ENCODE measurements around the gene CACNA2D4. TPM values are rescaled to one million over a fixed set of nuclear protein-coding genes. Genes with fewer than 3 reads are reported as not detected.

CACNA2D4 gene
- total and polyA plus RNA-seq, 8 donors, result 1.5 to 6.5 (median 1.9) TPM

DNA sequence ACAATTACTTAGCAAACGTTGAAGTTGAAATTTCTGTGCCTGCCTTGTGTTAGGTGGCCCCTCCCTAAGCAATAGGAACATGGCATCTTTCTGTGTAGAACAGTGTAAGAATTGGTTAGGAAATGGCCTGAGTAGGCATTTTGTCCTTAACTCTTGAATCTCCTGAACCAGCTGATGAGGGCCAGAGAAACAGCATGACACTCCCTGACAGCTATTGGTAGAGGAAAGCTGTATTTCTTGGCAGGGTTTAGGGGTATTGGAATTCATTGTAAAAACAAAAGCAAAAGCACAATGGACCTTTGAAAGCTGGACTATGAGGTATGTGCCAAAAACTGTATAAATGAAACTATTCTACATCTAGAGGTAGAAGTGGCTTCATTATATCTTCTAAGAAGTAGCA lies 138.7 kb downstream of the CACNA2D4 start:
- Histone ChIP-seq H3K36me3 (peaks cover 0 to 37% of the 10 kb centered on the region in 2 donors), H3K4me1 (peaks cover 0 to 44% of the 10 kb centered on the region in 2 donors), H3K27ac (peak overlapping the region in 1 of 2 donors; percentile 13), H3K4me3 (no peak overlapping the region), H3K27me3 (no peaks in the 10 kb centered on the region), H3K9me3 (no peaks in the 10 kb centered on the region)
- TF ChIP-seq, protein P1, sequence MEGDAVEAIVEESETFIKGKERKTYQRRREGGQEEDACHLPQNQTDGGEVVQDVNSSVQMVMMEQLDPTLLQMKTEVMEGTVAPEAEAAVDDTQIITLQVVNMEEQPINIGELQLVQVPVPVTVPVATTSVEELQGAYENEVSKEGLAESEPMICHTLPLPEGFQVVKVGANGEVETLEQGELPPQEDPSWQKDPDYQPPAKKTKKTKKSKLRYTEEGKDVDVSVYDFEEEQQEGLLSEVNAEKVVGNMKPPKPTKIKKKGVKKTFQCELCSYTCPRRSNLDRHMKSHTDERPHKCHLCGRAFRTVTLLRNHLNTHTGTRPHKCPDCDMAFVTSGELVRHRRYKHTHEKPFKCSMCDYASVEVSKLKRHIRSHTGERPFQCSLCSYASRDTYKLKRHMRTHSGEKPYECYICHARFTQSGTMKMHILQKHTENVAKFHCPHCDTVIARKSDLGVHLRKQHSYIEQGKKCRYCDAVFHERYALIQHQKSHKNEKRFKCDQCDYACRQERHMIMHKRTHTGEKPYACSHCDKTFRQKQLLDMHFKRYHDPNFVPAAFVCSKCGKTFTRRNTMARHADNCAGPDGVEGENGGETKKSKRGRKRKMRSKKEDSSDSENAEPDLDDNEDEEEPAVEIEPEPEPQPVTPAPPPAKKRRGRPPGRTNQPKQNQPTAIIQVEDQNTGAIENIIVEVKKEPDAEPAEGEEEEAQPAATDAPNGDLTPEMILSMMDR (IDR thresholded peaks at IDR 0.05), result no peak
- ATAC-seq (no peak), DNase-seq (peak in 1 of 4 donors; percentile 49)
- intact Hi-C loops (cut with DNase I), result no loop called here

DNA sequence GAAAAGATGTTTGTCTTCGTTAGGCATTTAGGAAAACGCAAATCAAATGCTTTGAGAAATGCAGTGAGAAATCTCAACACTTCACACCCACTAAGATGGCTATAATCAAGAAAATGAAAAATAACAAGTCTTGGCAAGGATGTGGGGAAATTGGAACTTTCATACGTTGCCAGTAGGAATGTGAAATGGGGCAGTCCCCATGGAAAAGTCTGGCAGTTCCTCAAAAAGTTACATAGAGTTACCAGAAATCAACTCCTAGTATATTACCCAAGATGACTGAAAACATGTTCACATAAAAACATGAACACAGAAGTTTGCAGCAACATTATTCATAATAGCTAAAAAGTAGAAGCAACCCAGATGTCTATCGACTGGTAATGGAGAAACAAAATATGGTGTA lies 139.5 kb downstream of the CACNA2D4 start:
- no peak for ATAC-seq
- no peak for DNase-seq
- no peaks in the 10 kb centered on the region for H3K27me3 ChIP-seq
- H3K4me1 ChIP-seq, result peaks cover 0 to 51% of the 10 kb centered on the region in 2 donors
- peak overlapping the region in 1 of 2 donors; percentile 13 for H3K27ac ChIP-seq
- intact Hi-C loops (cut with DNase I), result no loop called here
- peaks cover 0 to 37% of the 10 kb centered on the region in 2 donors for H3K36me3 ChIP-seq
- TF ChIP-seq, protein P1 (IDR thresholded peaks at IDR 0.05), result no peak
- H3K9me3 ChIP-seq, result no peaks in the 10 kb centered on the region
- H3K4me3 ChIP-seq, result no peak overlapping the region

DNA sequence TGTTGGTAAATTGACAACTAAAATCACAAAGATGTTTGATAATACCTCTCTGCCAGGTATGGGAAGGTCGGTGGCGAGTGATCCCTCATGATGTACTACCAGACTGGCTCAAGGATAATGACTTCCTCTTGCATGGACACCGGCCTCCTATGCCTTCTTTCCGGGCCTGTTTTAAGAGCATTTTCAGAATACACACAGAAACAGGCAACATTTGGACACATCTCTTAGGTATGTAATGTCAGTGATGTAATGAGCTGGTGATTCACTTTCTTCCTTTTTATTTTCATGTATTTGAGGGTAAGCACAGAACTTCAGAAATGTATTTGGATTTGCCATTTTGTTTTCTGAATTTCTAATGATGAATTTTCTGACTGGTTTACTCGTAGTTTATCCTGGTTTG lies 140.7 kb downstream of the CACNA2D4 start:
- no peaks in the 10 kb centered on the region for H3K9me3 ChIP-seq

DNA sequence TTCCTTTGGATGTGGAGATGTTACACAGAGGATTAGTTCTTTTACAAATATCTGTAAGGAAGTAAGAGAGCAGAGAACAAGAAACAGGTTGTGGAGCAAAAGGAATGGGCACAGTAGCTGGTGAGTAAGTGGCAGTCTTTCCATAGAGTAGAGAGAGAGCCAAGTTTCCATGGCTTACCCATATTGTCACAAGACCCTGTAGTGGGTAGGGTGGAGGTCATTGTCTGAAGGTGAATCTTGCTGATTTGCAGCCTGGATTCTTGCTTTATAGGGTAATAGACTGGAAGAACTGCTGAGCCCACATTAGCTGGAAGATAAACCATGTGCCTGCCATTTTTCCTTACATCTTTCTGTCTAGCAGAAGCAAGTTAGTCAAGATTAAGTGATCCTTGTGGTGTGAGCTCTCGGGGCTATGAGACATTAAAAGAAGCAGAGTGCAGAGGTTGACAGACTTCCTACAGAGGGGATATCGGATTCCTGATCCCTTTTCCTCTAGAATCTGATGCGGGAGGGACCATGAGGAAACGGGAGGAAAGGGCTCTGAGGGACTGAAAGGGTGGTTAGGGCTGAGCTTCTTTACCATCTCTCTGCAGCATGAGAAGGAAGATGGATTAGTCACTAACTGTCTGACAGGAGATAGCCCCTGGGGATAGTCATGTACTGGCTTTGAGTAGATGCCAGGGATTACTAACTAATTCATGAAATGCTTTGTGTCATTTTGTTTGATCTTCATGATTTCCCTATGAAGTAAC lies 142.1 kb downstream of the CACNA2D4 start:
- DNase-seq (no peak), ATAC-seq (no peak)
- Histone ChIP-seq H3K27ac (no peak overlapping the region), H3K4me1 (peaks cover 0 to 46% of the 10 kb centered on the region in 2 donors), H3K4me3 (no peak overlapping the region), H3K9me3 (no peaks in the 10 kb centered on the region), H3K27me3 (no peaks in the 10 kb centered on the region), H3K36me3 (peaks cover 0 to 36% of the 10 kb centered on the region in 2 donors)
- intact Hi-C loops (cut with DNase I), result no loop called here
- TF ChIP-seq, protein P1 (IDR thresholded peaks at IDR 0.05), result no peak

More for the DNA sequence above, 140.7 kb downstream of the CACNA2D4 start:
- Histone ChIP-seq H3K27me3 (no peaks in the 10 kb centered on the region), H3K36me3 (peaks cover 0 to 37% of the 10 kb centered on the region in 2 donors), H3K27ac (no peak overlapping the region), H3K4me1 (peaks cover 0 to 55% of the 10 kb centered on the region in 2 donors), H3K4me3 (no peak overlapping the region)
- TF ChIP-seq, protein P1 (IDR thresholded peaks at IDR 0.05), result no peak
- no peak for DNase-seq
- intact Hi-C loops (cut with DNase I), result no loop called here
- ATAC-seq, result no peak

DNA sequence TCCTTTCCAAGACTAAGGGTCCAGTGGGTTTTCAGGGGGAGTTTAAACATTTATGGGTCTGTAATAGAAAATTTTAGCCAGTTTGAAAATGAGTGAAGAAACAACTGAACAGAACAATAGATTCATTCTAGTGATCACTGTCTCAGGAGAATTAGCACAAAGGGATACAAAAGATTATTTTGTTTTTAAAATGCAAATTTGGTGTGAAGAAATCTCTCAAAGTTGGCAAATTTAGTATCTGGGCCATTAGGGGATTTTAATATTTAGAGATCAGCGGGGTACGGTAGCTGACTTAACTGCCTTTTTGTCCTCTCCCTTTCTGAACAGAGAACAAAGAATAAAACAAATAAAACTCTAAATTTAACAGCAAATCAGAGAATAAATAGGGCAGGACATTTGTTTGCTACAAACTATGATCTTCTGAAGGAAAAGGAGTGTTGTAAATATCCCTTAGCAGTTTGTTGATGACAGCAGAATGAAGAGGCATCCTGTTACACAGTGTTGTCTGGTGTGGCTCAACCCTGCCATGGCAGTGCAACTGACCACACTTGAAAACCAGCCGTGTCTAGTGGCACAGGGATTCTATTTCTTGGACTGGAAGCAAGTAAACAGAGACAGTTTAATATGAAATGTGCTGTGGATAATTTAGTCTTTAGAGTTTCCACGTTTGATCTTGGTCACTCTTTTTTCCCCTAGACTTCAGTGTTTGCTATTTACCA lies 144.4 kb downstream of the CACNA2D4 start:
- no peak for ATAC-seq
- H3K27ac ChIP-seq, result peak overlapping the region in 1 of 2 donors; percentile 13

More for the DNA sequence above, 144.4 kb downstream of the CACNA2D4 start:
- intact Hi-C loops (cut with DNase I), result no loop called here
- no peaks in the 10 kb centered on the region for H3K27me3 ChIP-seq
- DNase-seq, result no peak
- peaks cover 0 to 32% of the 10 kb centered on the region in 2 donors for H3K4me1 ChIP-seq
- TF ChIP-seq, protein P1 (IDR thresholded peaks at IDR 0.05), result no peak
- H3K4me3 ChIP-seq, result no peak overlapping the region
- no peaks in the 10 kb centered on the region for H3K9me3 ChIP-seq
- H3K36me3 ChIP-seq, result peaks cover 0 to 32% of the 10 kb centered on the region in 2 donors
